Measurements from ENCODE around the gene SHE. TPM values are rescaled to one million over a fixed set of nuclear protein-coding genes. Genes with fewer than 3 reads are reported as not detected.

Gene SHE
- total and polyA plus RNA-seq, 2 of the 8 experiments (the other 6 are each of a cell fraction or from before 2014, with no cell fraction given): 0.44 to 0.45 TPM

- TF ChIP-seq MAX (IDR thresholded peaks at IDR 0.05) (no peak), EGR1 (IDR thresholded peaks at IDR 0.05; ENCODE audit: borderline replicate concordance, low read depth, low read length) (no peak), EZH2 (IDR thresholded peaks at IDR 0.05; ENCODE audit: low read depth, low read length, severe bottlenecking) (no peak), TAF1 (IDR thresholded peaks at IDR 0.05; ENCODE audit: low read depth, low read length) (no peak)
These were observed 24.2 kb downstream of the SHE start (continued) for GRCh38 chr1:154478013-154478412.

Measured in H1 (cell line).